ENCODE measurements around the gene MKRN2OS. TPM values are rescaled to one million over a fixed set of nuclear protein-coding genes. Genes with fewer than 3 reads are reported as not detected.

Gene MKRN2OS
- total and polyA plus RNA-seq, 10 of the 15 experiments (the other 5 are each of a cell fraction or from before 2014, with no cell fraction given), result 0.20 to 1.0 (median 0.40) TPM; not detected in 4

DNA sequence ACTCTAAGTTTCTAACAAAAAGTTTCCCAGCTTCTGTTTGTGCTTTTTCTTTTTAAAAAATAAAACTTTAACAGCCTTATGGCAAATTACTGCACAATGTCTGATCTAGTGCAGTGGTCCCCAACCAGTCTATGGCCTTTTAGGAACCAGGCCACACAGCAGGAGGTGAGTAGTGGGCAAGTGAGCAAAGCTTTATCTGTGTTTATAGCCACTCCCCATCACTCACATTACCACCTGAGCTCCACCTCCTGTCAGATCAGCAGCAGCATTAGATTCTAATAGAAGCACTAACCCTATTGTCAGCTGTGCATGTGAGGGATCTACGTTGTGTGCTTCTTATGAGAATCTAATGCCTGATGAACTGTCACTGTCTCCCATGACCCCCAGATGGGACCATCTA, 17.2 kb upstream of the MKRN2OS start:
- ATAC-seq, result no peak
- CTCF ChIA-PET, result interaction anchor here (0.6 to 1.2 kb wide), 8 partner anchors 8 to 158 kb away, joined by 3 to 4 read pairs (median 3); partner anchors contain the start of gene TSEN2
- POLR2A ChIA-PET, result interaction anchor here (2.1 kb wide), 1 partner anchor 22 kb away, joined by 6 read pairs; no protein-coding TSS in a partner anchor
- H3K4me2 ChIP-seq (ENCODE audit: control insufficient read depth, insufficient read depth), result no peak overlapping the region
- DNase-seq (ENCODE audit: low read depth, low spot score), result no peak
- in situ Hi-C loops (cut with MboI), result no loop called here
- H3K27ac ChIP-seq (ENCODE audit: control insufficient read depth, insufficient read depth), result no peak overlapping the region
- no TSS peak for BruUV-seq (replicated peaks)
- no peak overlapping the region for H2AFZ ChIP-seq (ENCODE audit: control insufficient read depth, low read depth, low read length)
- RAD21 ChIA-PET (ENCODE audit: unreplicated experiment), result interaction anchor here (1.5 to 3.0 kb wide), 2 partner anchors 77 to 101 kb away, joined by 4 to 18 read pairs; partner anchors contain the start of gene RAF1
- no peaks in the 10 kb centered on the region for H3K27me3 ChIP-seq (replicated peaks in 1 of 2; ENCODE audit: control insufficient read depth in 2 of 2, insufficient read depth in 2 of 2, low read length in 1 of 2)
- H3K9me3 ChIP-seq (replicated peaks; ENCODE audit: control insufficient read depth, insufficient read depth, low read length), result peaks cover 13% of the 10 kb centered on the region; the same call in 2 of the 3 replicates
- H3K4me3 ChIP-seq, result no peak overlapping the region
- H4K20me1 ChIP-seq (ENCODE audit: control insufficient read depth, insufficient read depth), result peaks cover 4% of the 10 kb centered on the region; the same call in 1 of the 2 replicates
- SMC1A ChIA-PET (ENCODE audit: uncharacterized antibody, unreplicated experiment), result interaction anchor here (0.6 to 1.0 kb wide), 2 partner anchors 9 to 12 kb away, joined by 3 to 4 read pairs; no protein-coding TSS in a partner anchor
- no peak overlapping the region for H3K9ac ChIP-seq (ENCODE audit: control insufficient read depth, insufficient read depth, low read length)
- FAIRE-seq, result no peak
- H3K79me2 ChIP-seq (ENCODE audit: control insufficient read depth, insufficient read depth, low read length), result peaks cover 89% of the 10 kb centered on the region
- no peak for TF ChIP-seq GATAD2B (conservative IDR thresholded peaks at IDR 0.05; ENCODE audit: low read depth)
- TF ChIP-seq, protein P1, sequence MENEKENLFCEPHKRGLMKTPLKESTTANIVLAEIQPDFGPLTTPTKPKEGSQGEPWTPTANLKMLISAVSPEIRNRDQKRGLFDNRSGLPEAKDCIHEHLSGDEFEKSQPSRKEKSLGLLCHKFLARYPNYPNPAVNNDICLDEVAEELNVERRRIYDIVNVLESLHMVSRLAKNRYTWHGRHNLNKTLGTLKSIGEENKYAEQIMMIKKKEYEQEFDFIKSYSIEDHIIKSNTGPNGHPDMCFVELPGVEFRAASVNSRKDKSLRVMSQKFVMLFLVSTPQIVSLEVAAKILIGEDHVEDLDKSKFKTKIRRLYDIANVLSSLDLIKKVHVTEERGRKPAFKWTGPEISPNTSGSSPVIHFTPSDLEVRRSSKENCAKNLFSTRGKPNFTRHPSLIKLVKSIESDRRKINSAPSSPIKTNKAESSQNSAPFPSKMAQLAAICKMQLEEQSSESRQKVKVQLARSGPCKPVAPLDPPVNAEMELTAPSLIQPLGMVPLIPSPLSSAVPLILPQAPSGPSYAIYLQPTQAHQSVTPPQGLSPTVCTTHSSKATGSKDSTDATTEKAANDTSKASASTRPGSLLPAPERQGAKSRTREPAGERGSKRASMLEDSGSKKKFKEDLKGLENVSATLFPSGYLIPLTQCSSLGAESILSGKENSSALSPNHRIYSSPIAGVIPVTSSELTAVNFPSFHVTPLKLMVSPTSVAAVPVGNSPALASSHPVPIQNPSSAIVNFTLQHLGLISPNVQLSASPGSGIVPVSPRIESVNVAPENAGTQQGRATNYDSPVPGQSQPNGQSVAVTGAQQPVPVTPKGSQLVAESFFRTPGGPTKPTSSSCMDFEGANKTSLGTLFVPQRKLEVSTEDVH (IDR thresholded peaks at IDR 0.05; ENCODE audit: low read depth, partially characterized antibody), result no peak
- TF ChIP-seq TCF12 (IDR thresholded peaks at IDR 0.05; ENCODE audit: low read depth, low read length), result no peak
- TF ChIP-seq POLR2A (IDR thresholded peaks at IDR 0.05; ENCODE audit: low read depth, low read length), result no peak
- TF ChIP-seq ZSCAN29 (IDR thresholded peaks at IDR 0.05), result no peak
- no peak for TF ChIP-seq FOXK2 (IDR thresholded peaks at IDR 0.05)
- no peak for TF ChIP-seq NFYA (IDR thresholded peaks at IDR 0.05; ENCODE audit: borderline replicate concordance, low read depth, low read length)
- no peak for TF ChIP-seq KLF5 (IDR thresholded peaks at IDR 0.05; ENCODE audit: partially characterized antibody)
- TF ChIP-seq RFX5 (IDR thresholded peaks at IDR 0.05; ENCODE audit: low read depth, low read length), result no peak
- no peak for TF ChIP-seq JUND (IDR thresholded peaks at IDR 0.05; ENCODE audit: low read depth, low read length)
- TF ChIP-seq, protein P2, sequence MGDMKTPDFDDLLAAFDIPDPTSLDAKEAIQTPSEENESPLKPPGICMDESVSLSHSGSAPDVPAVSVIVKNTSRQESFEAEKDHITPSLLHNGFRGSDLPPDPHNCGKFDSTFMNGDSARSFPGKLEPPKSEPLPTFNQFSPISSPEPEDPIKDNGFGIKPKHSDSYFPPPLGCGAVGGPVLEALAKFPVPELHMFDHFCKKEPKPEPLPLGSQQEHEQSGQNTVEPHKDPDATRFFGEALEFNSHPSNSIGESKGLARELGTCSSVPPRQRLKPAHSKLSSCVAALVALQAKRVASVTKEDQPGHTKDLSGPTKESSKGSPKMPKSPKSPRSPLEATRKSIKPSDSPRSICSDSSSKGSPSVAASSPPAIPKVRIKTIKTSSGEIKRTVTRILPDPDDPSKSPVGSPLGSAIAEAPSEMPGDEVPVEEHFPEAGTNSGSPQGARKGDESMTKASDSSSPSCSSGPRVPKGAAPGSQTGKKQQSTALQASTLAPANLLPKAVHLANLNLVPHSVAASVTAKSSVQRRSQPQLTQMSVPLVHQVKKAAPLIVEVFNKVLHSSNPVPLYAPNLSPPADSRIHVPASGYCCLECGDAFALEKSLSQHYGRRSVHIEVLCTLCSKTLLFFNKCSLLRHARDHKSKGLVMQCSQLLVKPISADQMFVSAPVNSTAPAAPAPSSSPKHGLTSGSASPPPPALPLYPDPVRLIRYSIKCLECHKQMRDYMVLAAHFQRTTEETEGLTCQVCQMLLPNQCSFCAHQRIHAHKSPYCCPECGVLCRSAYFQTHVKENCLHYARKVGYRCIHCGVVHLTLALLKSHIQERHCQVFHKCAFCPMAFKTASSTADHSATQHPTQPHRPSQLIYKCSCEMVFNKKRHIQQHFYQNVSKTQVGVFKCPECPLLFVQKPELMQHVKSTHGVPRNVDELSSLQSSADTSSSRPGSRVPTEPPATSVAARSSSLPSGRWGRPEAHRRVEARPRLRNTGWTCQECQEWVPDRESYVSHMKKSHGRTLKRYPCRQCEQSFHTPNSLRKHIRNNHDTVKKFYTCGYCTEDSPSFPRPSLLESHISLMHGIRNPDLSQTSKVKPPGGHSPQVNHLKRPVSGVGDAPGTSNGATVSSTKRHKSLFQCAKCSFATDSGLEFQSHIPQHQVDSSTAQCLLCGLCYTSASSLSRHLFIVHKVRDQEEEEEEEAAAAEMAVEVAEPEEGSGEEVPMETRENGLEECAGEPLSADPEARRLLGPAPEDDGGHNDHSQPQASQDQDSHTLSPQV (IDR thresholded peaks at IDR 0.05), result no peak
- TF ChIP-seq, protein P3, sequence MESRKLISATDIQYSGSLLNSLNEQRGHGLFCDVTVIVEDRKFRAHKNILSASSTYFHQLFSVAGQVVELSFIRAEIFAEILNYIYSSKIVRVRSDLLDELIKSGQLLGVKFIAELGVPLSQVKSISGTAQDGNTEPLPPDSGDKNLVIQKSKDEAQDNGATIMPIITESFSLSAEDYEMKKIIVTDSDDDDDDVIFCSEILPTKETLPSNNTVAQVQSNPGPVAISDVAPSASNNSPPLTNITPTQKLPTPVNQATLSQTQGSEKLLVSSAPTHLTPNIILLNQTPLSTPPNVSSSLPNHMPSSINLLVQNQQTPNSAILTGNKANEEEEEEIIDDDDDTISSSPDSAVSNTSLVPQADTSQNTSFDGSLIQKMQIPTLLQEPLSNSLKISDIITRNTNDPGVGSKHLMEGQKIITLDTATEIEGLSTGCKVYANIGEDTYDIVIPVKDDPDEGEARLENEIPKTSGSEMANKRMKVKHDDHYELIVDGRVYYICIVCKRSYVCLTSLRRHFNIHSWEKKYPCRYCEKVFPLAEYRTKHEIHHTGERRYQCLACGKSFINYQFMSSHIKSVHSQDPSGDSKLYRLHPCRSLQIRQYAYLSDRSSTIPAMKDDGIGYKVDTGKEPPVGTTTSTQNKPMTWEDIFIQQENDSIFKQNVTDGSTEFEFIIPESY (IDR thresholded peaks at IDR 0.05), result no peak
- TF ChIP-seq ZBED1 (IDR thresholded peaks at IDR 0.05; ENCODE audit: borderline replicate concordance), result no peak
- no peak for TF ChIP-seq BHLHE40 (IDR thresholded peaks at IDR 0.05; ENCODE audit: borderline replicate concordance in 1 of 2, low read depth in 2 of 2, low read length in 1 of 2)
- TF ChIP-seq SIN3A (IDR thresholded peaks at IDR 0.05; ENCODE audit: low read depth, low read length), result no peak
- no peak for TF ChIP-seq POLR2AphosphoS5 (IDR thresholded peaks at IDR 0.05; ENCODE audit: low read length)
- intact Hi-C loops (cut with micrococcal nuclease; ENCODE audit: unreplicated experiment), result loop anchor here (5.0 kb wide), 1 partner anchor 370 kb away; no protein-coding TSS in a partner anchor
- WGBS (ENCODE audit: insufficient coverage, insufficient replicate concordance, low lambda C conversion rate, missing lambda C conversion rate), result 88% methylated on average over 1 of the region's 1 CpG
- H3K4me1 ChIP-seq (ENCODE audit: control insufficient read depth, insufficient read depth, low read length), result peaks cover 31% of the 10 kb centered on the region
- no peaks in the 10 kb centered on the region for H3K36me3 ChIP-seq (ENCODE audit: control insufficient read depth in 2 of 2, insufficient read depth in 2 of 2, low read length in 1 of 2)
